ENCODE measurements around the gene GMNC. TPM values are rescaled to one million over a fixed set of nuclear protein-coding genes. Genes with fewer than 3 reads are reported as not detected.

GMNC gene
- total and polyA plus RNA-seq, 2 of the 13 experiments (the other 11 are each of a cell fraction or from before 2014, with no cell fraction given): not detected

DNA sequence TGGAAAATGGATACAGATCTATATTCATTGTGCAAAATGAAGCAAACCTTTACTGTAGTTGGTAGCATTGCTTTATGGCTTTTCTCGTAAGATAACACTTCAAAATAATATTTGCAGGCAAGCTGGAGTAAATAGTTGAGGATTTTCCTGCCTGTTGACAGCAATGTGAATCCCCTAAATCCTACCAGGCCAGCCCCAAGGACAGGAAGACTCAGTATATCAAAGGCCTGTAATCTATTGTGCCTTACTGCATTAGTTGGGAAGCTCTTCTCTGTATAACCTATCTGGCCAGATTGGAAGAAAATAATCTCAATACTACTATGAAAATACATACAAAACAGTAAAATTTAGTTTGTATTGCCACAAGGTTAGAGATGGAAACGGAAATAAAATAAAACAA, 4.6 kb upstream of the GMNC start:
- no peaks in the 10 kb centered on the region for H3K9me3 ChIP-seq (ENCODE audit: low read length)
- intact Hi-C loops (cut with micrococcal nuclease; ENCODE audit: unreplicated experiment): loop anchor here (5.0 to 10.0 kb wide), 2 partner anchors 55 to 162 kb away; no protein-coding TSS in a partner anchor
- no peaks in the 10 kb centered on the region for H3K79me2 ChIP-seq (ENCODE audit: insufficient read depth, low read length)
- no peak overlapping the region for H3K27ac ChIP-seq (ENCODE audit: extremely low read length, insufficient read depth, low read length)
- FAIRE-seq (no peak), DNase-seq (ENCODE audit: low spot score) (no peak), ATAC-seq (no peak)
- H3K4me1 ChIP-seq (ENCODE audit: insufficient read depth, low read length): peaks cover 24% of the 10 kb centered on the region
- no peaks in the 10 kb centered on the region for H4K20me1 ChIP-seq (ENCODE audit: insufficient read depth, low read length)
- H3K4me3 ChIP-seq (replicated peaks in 1 of 3; ENCODE audit: insufficient read depth in 1 of 3, low read depth in 2 of 3, low read length in 3 of 3): no peak overlapping the region
- 21% methylated on average over 2 of the region's 2 CpGs for WGBS (ENCODE audit: low lambda C conversion rate)
- in situ Hi-C loops (cut with HindIII; ENCODE audit: extremely low pct_ligation_motif_present, low pct_unique_long_range_greater_than_20kb): no loop called here
- TF ChIP-seq ZSCAN25 (CRISPR knock-in tag; IDR thresholded peaks at IDR 0.05): no peak
- TF ChIP-seq ZNF569 (CRISPR knock-in tag; IDR thresholded peaks at IDR 0.05; ENCODE audit: borderline replicate concordance): no peak
- no peak for TF ChIP-seq CEBPG (CRISPR knock-in tag; IDR thresholded peaks at IDR 0.05)
- TF ChIP-seq, protein P1, sequence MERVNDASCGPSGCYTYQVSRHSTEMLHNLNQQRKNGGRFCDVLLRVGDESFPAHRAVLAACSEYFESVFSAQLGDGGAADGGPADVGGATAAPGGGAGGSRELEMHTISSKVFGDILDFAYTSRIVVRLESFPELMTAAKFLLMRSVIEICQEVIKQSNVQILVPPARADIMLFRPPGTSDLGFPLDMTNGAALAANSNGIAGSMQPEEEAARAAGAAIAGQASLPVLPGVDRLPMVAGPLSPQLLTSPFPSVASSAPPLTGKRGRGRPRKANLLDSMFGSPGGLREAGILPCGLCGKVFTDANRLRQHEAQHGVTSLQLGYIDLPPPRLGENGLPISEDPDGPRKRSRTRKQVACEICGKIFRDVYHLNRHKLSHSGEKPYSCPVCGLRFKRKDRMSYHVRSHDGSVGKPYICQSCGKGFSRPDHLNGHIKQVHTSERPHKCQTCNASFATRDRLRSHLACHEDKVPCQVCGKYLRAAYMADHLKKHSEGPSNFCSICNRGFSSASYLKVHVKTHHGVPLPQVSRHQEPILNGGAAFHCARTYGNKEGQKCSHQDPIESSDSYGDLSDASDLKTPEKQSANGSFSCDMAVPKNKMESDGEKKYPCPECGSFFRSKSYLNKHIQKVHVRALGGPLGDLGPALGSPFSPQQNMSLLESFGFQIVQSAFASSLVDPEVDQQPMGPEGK (CRISPR knock-in tag; IDR thresholded peaks at IDR 0.05): no peak
- TF ChIP-seq PPARG (CRISPR knock-in tag; conservative IDR thresholded peaks at IDR 0.05): no peak
- TF ChIP-seq ZKSCAN8 (CRISPR knock-in tag; IDR thresholded peaks at IDR 0.05; ENCODE audit: borderline replicate concordance): no peak
- TF ChIP-seq KLF13 (CRISPR knock-in tag; IDR thresholded peaks at IDR 0.05): no peak
- TF ChIP-seq FOXK2 (IDR thresholded peaks at IDR 0.05): no peak
- TF ChIP-seq, protein P2, sequence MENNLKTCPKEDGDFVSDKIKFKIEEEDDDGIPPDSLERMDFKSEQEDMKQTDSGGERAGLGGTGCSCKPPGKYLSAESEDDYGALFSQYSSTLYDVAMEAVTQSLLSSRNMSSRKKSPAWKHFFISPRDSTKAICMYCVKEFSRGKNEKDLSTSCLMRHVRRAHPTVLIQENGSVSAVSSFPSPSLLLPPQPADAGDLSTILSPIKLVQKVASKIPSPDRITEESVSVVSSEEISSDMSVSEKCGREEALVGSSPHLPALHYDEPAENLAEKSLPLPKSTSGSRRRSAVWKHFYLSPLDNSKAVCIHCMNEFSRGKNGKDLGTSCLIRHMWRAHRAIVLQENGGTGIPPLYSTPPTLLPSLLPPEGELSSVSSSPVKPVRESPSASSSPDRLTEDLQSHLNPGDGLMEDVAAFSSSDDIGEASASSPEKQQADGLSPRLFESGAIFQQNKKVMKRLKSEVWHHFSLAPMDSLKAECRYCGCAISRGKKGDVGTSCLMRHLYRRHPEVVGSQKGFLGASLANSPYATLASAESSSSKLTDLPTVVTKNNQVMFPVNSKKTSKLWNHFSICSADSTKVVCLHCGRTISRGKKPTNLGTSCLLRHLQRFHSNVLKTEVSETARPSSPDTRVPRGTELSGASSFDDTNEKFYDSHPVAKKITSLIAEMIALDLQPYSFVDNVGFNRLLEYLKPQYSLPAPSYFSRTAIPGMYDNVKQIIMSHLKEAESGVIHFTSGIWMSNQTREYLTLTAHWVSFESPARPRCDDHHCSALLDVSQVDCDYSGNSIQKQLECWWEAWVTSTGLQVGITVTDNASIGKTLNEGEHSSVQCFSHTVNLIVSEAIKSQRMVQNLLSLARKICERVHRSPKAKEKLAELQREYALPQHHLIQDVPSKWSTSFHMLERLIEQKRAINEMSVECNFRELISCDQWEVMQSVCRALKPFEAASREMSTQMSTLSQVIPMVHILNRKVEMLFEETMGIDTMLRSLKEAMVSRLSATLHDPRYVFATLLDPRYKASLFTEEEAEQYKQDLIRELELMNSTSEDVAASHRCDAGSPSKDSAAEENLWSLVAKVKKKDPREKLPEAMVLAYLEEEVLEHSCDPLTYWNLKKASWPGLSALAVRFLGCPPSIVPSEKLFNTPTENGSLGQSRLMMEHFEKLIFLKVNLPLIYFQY (CRISPR knock-in tag; IDR thresholded peaks at IDR 0.05; ENCODE audit: borderline replicate concordance): no peak
- TF ChIP-seq ZNF546 (CRISPR knock-in tag; conservative IDR thresholded peaks at IDR 0.05): no peak
- no peak for TF ChIP-seq ZNF850 (CRISPR knock-in tag; conservative IDR thresholded peaks at IDR 0.05)
- TF ChIP-seq ZNF121 (CRISPR knock-in tag; IDR thresholded peaks at IDR 0.05): no peak
- TF ChIP-seq ZNF577 (CRISPR knock-in tag; IDR thresholded peaks at IDR 0.05; ENCODE audit: borderline replicate concordance, low read depth): no peak
- no peak for TF ChIP-seq HNF4G (IDR thresholded peaks at IDR 0.05; ENCODE audit: borderline replicate concordance, low read depth, low read length)
- TF ChIP-seq HNF4G (CRISPR knock-in tag; IDR thresholded peaks at IDR 0.05; ENCODE audit: borderline replicate concordance, low read depth): no peak
- POLR2A ChIA-PET: no interaction called here
- BruUV-seq (replicated peaks): no TSS peak
- CTCF ChIA-PET (ENCODE audit: low intra/inter-chr PET ratio, low total read pairs): no interaction called here
- H3K36me3 ChIP-seq (replicated peaks in 1 of 2; ENCODE audit: control insufficient read depth in 1 of 2, insufficient read depth in 2 of 2, low read length in 2 of 2): no peaks in the 10 kb centered on the region
- H3K4me2 ChIP-seq (ENCODE audit: low read depth, low read length): no peak overlapping the region
- H2AFZ ChIP-seq (ENCODE audit: low read length): no peak overlapping the region
- H3K27me3 ChIP-seq (ENCODE audit: control insufficient read depth in 1 of 2, insufficient read depth in 2 of 2, low read length in 2 of 2): peaks cover 0 to 4% of the 10 kb centered on the region in 2 experiments; a peak in 2 of 5 replicates
- no peak overlapping the region for H3K9ac ChIP-seq (ENCODE audit: insufficient read depth, low read depth, low read length)

Data from HepG2 (cell line).